Measurements from ENCODE around the gene NIP7. TPM values are rescaled to one million over a fixed set of nuclear protein-coding genes. Genes with fewer than 3 reads are reported as not detected.
"Not testable (repeated sequence)": the region's sequence is repeated elsewhere in the genome, so short reads cannot be mapped to it uniquely, and the experiment has no call there.

Gene NIP7
- polyA plus RNA-seq (2013, experiment 1 of 2): 37.2 TPM
- 40.1 TPM for polyA plus RNA-seq (2013, experiment 2 of 2)

DNA sequence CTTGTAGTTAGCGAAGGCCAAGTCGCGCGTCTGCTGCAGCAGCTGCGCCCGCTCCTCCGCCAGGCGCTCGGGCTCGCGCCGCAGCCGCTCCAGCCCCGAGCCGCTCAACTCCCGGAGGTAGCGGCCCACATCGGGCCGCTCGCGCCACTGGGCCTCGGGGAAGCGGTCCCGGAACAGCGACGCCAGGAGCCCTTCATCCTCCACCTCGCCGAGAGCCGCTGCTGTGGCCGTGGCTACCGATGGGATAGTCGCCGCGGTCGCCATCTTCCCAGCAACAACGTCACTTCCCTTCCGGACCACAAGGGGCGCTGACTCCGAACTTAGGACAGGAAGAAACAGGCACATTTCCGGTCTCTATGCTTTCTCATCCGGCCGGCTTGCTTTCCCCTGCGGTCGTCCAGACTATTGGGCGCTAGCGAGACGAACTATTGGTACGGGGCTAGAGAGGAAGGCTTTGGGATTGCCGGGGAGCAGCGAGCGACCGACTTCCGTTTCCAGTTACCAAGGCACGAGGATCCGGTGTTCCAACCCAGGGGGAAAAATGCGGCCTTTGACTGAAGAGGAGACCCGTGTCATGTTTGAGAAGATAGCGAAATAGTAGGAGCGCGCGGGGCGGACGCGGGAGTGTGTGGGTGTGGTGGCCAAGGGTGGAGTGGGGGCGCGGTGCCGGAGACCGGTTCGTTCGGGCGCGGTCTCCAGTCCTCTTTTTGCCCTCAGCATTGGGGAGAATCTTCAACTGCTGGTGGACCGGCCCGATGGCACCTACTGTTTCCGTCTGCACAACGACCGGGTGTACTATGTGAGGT lies at the start of gene NIP7, which contains the start of gene COG8:
Gene NIP7 (plus strand): TSS at position 484 of the 806 bp plus-strand sequence. CDS start 58 bp downstream, at position 542.
Gene COG8 (minus strand): TSS at position 276 of the 806 bp plus-strand sequence. CDS start 12 bp downstream, at position 264.
- peaks cover 60% of the 10 kb centered on the region for H3K36me3 ChIP-seq (ENCODE audit: insufficient read depth, low read length)
- peak within 1 kb of the TSS; percentile 99 for H3K4me3 ChIP-seq (ENCODE audit: low read length)
- peak within 1 kb of the TSS; percentile 97 for H3K9ac ChIP-seq (ENCODE audit: low read depth, low read length)
- 0 out of 2 replicates have a peak, but pooled peaks cover 10% of the 10 kb centered on the region for H3K4me1 ChIP-seq (ENCODE audit: insufficient read depth, low read length)
- WGBS: under 1% methylated on average over 77 of the region's 77 CpGs
- H3K9me3 ChIP-seq (ENCODE audit: insufficient read depth, low read depth, low read length): no peaks in the 10 kb centered on the region
- H3K27me3 ChIP-seq (ENCODE audit: insufficient read depth, low read length): no peaks in the 10 kb centered on the region
- H3K27ac ChIP-seq (ENCODE audit: low read depth, low read length): peak within 1 kb of the TSS; percentile 89

DNA sequence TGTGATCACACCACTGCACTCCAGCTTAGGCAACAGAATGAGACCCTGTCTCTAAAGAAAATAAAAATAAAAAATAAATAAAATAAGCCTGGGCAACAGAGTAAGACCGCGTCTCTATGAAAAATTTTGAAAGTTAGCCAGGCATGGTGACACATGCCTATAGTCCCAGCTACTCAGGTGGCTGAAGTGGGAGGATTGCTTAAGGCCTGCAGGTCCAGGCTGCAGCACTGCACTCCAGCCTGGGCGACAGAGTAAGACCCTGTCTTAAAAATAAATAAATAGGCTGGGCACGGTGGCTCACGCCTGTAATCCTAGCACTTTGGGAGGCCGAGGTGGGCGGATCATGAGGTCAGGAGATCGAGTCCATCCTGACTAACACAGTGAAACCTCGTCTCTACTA lies 47.9 kb upstream of the NIP7 start:
- not testable (repeated sequence) for H3K9ac ChIP-seq (ENCODE audit: low read depth, low read length); H3K27me3 ChIP-seq (ENCODE audit: insufficient read depth, low read length)

GRCh38 chr16:69293401-69293800 lies 46.2 kb upstream of the NIP7 start:
- no peaks in the 10 kb centered on the region for H3K27me3 ChIP-seq (ENCODE audit: insufficient read depth, low read length)
- H3K4me3 ChIP-seq (ENCODE audit: low read length): no peak overlapping the region
- no peak overlapping the region for H3K27ac ChIP-seq (ENCODE audit: low read depth, low read length)
- H3K9me3 ChIP-seq (ENCODE audit: insufficient read depth, low read depth, low read length): no peaks in the 10 kb centered on the region
- H3K9ac ChIP-seq (ENCODE audit: low read depth, low read length): 0 out of 2 replicates have a peak overlapping the region, but pooled peaks have one; percentile 11
- H3K4me1 ChIP-seq (ENCODE audit: insufficient read depth, low read length): no peaks in the 10 kb centered on the region
- 90% methylated on average over 3 of the region's 3 CpGs for WGBS
- H3K36me3 ChIP-seq (ENCODE audit: insufficient read depth, low read length): peaks cover 8% of the 10 kb centered on the region; the same call in 1 of the 2 replicates

More for the DNA sequence above, 47.9 kb upstream of the NIP7 start:
- H3K27ac ChIP-seq (ENCODE audit: low read depth, low read length); H3K4me1 ChIP-seq (ENCODE audit: insufficient read depth, low read length); H3K9me3 ChIP-seq (ENCODE audit: insufficient read depth, low read depth, low read length); H3K4me3 ChIP-seq (ENCODE audit: low read length): not testable (repeated sequence)
- WGBS: 95% methylated on average over 9 of the region's 9 CpGs
- peaks cover 14% of the 10 kb centered on the region; the same call in 1 of the 2 replicates for H3K36me3 ChIP-seq (ENCODE audit: insufficient read depth, low read length)

GRCh38 chr16:69294051-69294450 lies 45.5 kb upstream of the NIP7 start:
- no peaks in the 10 kb centered on the region for H3K4me1 ChIP-seq (ENCODE audit: insufficient read depth, low read length)
- H3K36me3 ChIP-seq (ENCODE audit: insufficient read depth, low read length): 0 out of 2 replicates have a peak, but pooled peaks cover 6% of the 10 kb centered on the region
- 100% methylated on average over 1 of the region's 1 CpG for WGBS
- H3K9me3 ChIP-seq (ENCODE audit: insufficient read depth, low read depth, low read length): no peaks in the 10 kb centered on the region
- no peak overlapping the region for H3K27ac ChIP-seq (ENCODE audit: low read depth, low read length)
- H3K27me3 ChIP-seq (ENCODE audit: insufficient read depth, low read length): no peaks in the 10 kb centered on the region
- no peak overlapping the region for H3K9ac ChIP-seq (ENCODE audit: low read depth, low read length)
- H3K4me3 ChIP-seq (ENCODE audit: low read length): no peak overlapping the region

GRCh38 chr16:69296771-69297170 lies 42.8 kb upstream of the NIP7 start:
- H3K4me1 ChIP-seq (ENCODE audit: insufficient read depth, low read length); H3K9me3 ChIP-seq (ENCODE audit: insufficient read depth, low read depth, low read length); H3K4me3 ChIP-seq (ENCODE audit: low read length); H3K9ac ChIP-seq (ENCODE audit: low read depth, low read length); H3K27ac ChIP-seq (ENCODE audit: low read depth, low read length); H3K27me3 ChIP-seq (ENCODE audit: insufficient read depth, low read length): not testable (repeated sequence)
- peaks cover 28% of the 10 kb centered on the region for H3K36me3 ChIP-seq (ENCODE audit: insufficient read depth, low read length)
- WGBS: 100% methylated on average over 7 of the region's 7 CpGs

DNA sequence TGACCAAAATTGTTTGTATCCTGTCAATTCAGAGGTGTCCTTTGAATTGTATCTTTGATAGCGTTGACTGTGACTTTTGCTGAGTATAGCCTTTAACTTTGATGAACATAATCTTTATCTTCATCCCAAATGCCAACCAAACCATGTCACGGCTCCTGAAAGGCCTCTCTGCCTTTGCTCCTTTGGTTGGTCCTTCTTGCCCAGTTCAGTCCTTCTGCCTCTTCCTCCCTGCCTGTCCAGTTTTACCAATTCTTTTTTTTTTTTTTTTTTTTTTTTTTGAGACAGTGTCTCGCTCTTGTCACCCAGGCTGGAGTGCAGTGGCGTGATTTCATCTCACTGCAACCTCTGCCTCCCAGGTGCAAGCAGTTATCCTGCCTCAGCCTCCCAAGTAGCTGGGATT lies 41.3 kb upstream of the NIP7 start:
- over 99% methylated on average over 4 of the region's 4 CpGs for WGBS
- H3K9ac ChIP-seq (ENCODE audit: low read depth, low read length): no peak overlapping the region
- no peak overlapping the region for H3K27ac ChIP-seq (ENCODE audit: low read depth, low read length)
- no peak overlapping the region for H3K4me3 ChIP-seq (ENCODE audit: low read length)
- peaks cover 34% of the 10 kb centered on the region for H3K36me3 ChIP-seq (ENCODE audit: insufficient read depth, low read length)
- H3K4me1 ChIP-seq (ENCODE audit: insufficient read depth, low read length): no peaks in the 10 kb centered on the region
- no peaks in the 10 kb centered on the region for H3K9me3 ChIP-seq (ENCODE audit: insufficient read depth, low read depth, low read length)
- no peaks in the 10 kb centered on the region for H3K27me3 ChIP-seq (ENCODE audit: insufficient read depth, low read length)

DNA sequence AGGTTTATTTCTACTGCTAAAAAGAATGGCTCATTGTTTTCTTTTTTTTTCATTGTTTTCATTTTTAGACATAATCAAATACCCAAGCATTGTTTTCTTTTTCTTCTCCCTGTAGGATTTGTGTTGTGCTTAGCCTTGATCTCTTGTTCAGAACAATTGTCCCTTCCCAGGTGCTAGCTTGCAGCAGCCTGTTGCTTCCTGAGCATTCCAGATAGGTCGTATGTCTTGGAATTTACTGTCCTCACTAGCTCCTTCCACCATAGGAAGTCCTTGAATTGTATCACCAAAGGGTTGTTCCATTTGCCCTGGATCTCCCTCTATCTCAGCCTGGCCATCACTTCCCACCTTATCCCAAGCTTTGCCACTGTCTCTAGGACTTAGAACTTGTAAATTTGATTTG lies 38.4 kb upstream of the NIP7 start:
- peaks cover 37% of the 10 kb centered on the region for H3K36me3 ChIP-seq (ENCODE audit: insufficient read depth, low read length)
- H3K27me3 ChIP-seq (ENCODE audit: insufficient read depth, low read length): no peaks in the 10 kb centered on the region
- H3K27ac ChIP-seq (ENCODE audit: low read depth, low read length): no peak overlapping the region
- H3K4me3 ChIP-seq (ENCODE audit: low read length): no peak overlapping the region
- no peaks in the 10 kb centered on the region for H3K9me3 ChIP-seq (ENCODE audit: insufficient read depth, low read depth, low read length)
- no peak overlapping the region for H3K9ac ChIP-seq (ENCODE audit: low read depth, low read length)
- H3K4me1 ChIP-seq (ENCODE audit: insufficient read depth, low read length): no peaks in the 10 kb centered on the region
- WGBS: 86% methylated on average over 1 of the region's 1 CpG

GRCh38 chr16:69301861-69302260 lies 37.7 kb upstream of the NIP7 start:
- H3K27ac ChIP-seq (ENCODE audit: low read depth, low read length): no peak overlapping the region
- WGBS: 91% methylated on average over 4 of the region's 4 CpGs
- H3K36me3 ChIP-seq (ENCODE audit: insufficient read depth, low read length): peaks cover 37% of the 10 kb centered on the region
- no peak overlapping the region for H3K9ac ChIP-seq (ENCODE audit: low read depth, low read length)
- no peak overlapping the region for H3K4me3 ChIP-seq (ENCODE audit: low read length)
- H3K4me1 ChIP-seq (ENCODE audit: insufficient read depth, low read length): no peaks in the 10 kb centered on the region
- H3K27me3 ChIP-seq (ENCODE audit: insufficient read depth, low read length): no peaks in the 10 kb centered on the region
- no peaks in the 10 kb centered on the region for H3K9me3 ChIP-seq (ENCODE audit: insufficient read depth, low read depth, low read length)

DNA sequence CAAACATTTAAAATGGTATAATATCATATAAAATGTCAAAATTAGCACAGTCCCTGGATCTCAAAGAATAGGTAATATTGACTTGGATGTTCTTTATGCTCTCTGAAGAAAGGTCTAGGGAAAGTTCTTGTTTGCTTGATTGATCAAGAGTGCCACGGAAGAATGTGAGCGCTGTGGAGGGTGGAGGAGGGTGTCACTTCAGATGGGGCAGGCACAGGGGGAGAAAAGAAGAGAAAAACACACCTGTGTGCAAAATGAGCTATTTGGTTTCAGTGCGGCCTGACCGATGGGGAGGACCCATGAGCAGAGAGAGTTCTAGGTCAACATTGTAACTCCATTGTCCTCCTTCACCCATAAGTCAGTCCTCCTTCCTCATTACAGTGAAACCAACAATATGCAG lies 37.3 kb upstream of the NIP7 start:
- Histone ChIP-seq H3K27ac (ENCODE audit: low read depth, low read length) (no peak overlapping the region), H3K36me3 (ENCODE audit: insufficient read depth, low read length) (peaks cover 37% of the 10 kb centered on the region), H3K27me3 (ENCODE audit: insufficient read depth, low read length) (no peaks in the 10 kb centered on the region), H3K4me3 (ENCODE audit: low read length) (no peak overlapping the region), H3K9ac (ENCODE audit: low read depth, low read length) (no peak overlapping the region), H3K9me3 (ENCODE audit: insufficient read depth, low read depth, low read length) (no peaks in the 10 kb centered on the region), H3K4me1 (ENCODE audit: insufficient read depth, low read length) (no peaks in the 10 kb centered on the region)
- WGBS: 94% methylated on average over 4 of the region's 4 CpGs

- no peak overlapping the region for H3K27ac ChIP-seq (ENCODE audit: low read depth, low read length)
Measured at GRCh38 chr16:69306031-69306430, 33.5 kb upstream of the NIP7 start.

DNA sequence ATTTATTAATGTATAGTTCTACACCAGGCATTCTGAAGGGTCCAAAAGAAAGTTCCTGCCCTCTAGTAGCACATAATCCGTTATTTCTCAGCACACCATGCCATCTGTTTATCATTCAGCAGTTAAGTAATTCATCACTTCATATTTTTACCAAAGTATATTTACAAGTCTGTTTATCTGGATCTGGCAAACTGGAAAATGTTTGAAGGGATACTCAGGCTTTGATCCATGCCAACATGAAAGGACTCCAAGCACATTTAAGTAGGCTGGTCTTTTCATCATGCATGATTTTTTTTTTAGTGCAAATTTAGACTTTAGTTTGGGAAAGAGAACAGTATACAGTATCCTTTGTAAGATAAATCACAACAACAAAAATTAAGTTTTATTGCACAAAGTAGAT lies 32.5 kb upstream of the NIP7 start:
- H3K9me3 ChIP-seq (ENCODE audit: insufficient read depth, low read depth, low read length): no peaks in the 10 kb centered on the region

More at GRCh38 chr16:69306031-69306430, 33.5 kb upstream of the NIP7 start:
- no CpG with 5 or more reads among the region's 1 CpG for WGBS
- Histone ChIP-seq H3K4me1 (ENCODE audit: insufficient read depth, low read length) (no peaks in the 10 kb centered on the region), H3K4me3 (ENCODE audit: low read length) (no peak overlapping the region), H3K9me3 (ENCODE audit: insufficient read depth, low read depth, low read length) (no peaks in the 10 kb centered on the region), H3K9ac (ENCODE audit: low read depth, low read length) (no peak overlapping the region), H3K36me3 (ENCODE audit: insufficient read depth, low read length) (peaks cover 21% of the 10 kb centered on the region), H3K27me3 (ENCODE audit: insufficient read depth, low read length) (no peaks in the 10 kb centered on the region)

More for the DNA sequence above, 32.5 kb upstream of the NIP7 start:
- Histone ChIP-seq H3K4me3 (ENCODE audit: low read length) (no peak overlapping the region), H3K27me3 (ENCODE audit: insufficient read depth, low read length) (no peaks in the 10 kb centered on the region), H3K36me3 (ENCODE audit: insufficient read depth, low read length) (peaks cover 12% of the 10 kb centered on the region), H3K4me1 (ENCODE audit: insufficient read depth, low read length) (peaks cover 2% of the 10 kb centered on the region; the same call in 1 of the 2 replicates), H3K27ac (ENCODE audit: low read depth, low read length) (no peak overlapping the region), H3K9ac (ENCODE audit: low read depth, low read length) (no peak overlapping the region)
- WGBS: 88% methylated on average over 1 of the region's 1 CpG

Measured in HUES64 (cell line).